Hepatocyte (in vitro differentiated cells): Measurements from ENCODE around the gene HEPACAM. TPM values are rescaled to one million over a fixed set of nuclear protein-coding genes. Genes with fewer than 3 reads are reported as not detected.

ENCODE experiments used
- DNase-seq: peaks from one replicate; pipeline ENCODE4 v3.0.0-alpha.2; 2016; ENCODE audit warnings: low spot score
- H2AFZ ChIP-seq: fragments of 200-600 bp; sonication (generic); 2 replicates; pipeline ENCODE4 v1.6.0; 2016; ENCODE audit warnings: antibody characterized with exemption, mild to moderate bottlenecking
- H3K27ac ChIP-seq: fragments of 200-600 bp; sonication (generic); 2 replicates; pipeline ENCODE4 v1.5.1; 2016; ENCODE audit warnings: mild to moderate bottlenecking
- H3K27me3 ChIP-seq: fragments of 200-600 bp; sonication (generic); 2 replicates; pipeline ENCODE4 v1.6.1; 2016
- H3K36me3 ChIP-seq: fragments of 200-600 bp; sonication (generic); replicated peaks from 2 replicates; pipeline ENCODE4 v1.5.1; 2016; ENCODE audit warnings: low read depth; ENCODE audit not compliant: insufficient read depth
- H3K4me1 ChIP-seq: fragments of 200-600 bp; sonication (generic); 2 replicates; pipeline ENCODE4 v1.5.1; 2016; ENCODE audit warnings: mild to moderate bottlenecking, moderate library complexity; ENCODE audit not compliant: insufficient read depth
- H3K4me2 ChIP-seq: fragments of 200-600 bp; sonication (generic); 2 replicates; pipeline ENCODE4 v1.6.0; 2016
- H3K4me3 ChIP-seq: fragments of 200-600 bp; sonication (generic); 2 replicates; pipeline ENCODE4 v1.5.1; 2016; ENCODE audit warnings: mild to moderate bottlenecking
- H3K79me2 ChIP-seq: fragments of 200-600 bp; sonication (generic); 2 replicates; pipeline ENCODE4 v1.6.0; 2017; ENCODE audit warnings: mild to moderate bottlenecking
- H3K9me2 ChIP-seq: fragments of 200-600 bp; sonication (generic); replicated peaks from 2 replicates; pipeline ENCODE4 v1.6.0; 2017; ENCODE audit warnings: mild to moderate bottlenecking; ENCODE audit not compliant: insufficient read depth
- H3K9me3 ChIP-seq: fragments of 200-600 bp; sonication (generic); 2 replicates; pipeline ENCODE4 v1.5.1; 2016; ENCODE audit warnings: low read depth, mild to moderate bottlenecking
- H4K20me1 ChIP-seq: fragments of 200-600 bp; sonication (generic); 2 replicates; pipeline ENCODE4 v1.6.0; 2016; ENCODE audit warnings: mild to moderate bottlenecking; ENCODE audit not compliant: insufficient read depth, poor library complexity, severe bottlenecking
- CTCF ChIP-seq: fragments of 200-600 bp; sonication (generic); IDR thresholded peaks from 2 replicates; pipeline ENCODE4 v1.5.1; 2016; ENCODE audit warnings: antibody characterized with exemption, mild to moderate bottlenecking; ENCODE audit not compliant: poor library complexity
- EZH2 ChIP-seq: fragments of 200-600 bp; sonication (generic); IDR thresholded peaks from 2 replicates; pipeline ENCODE4 v1.6.1; 2016; ENCODE audit warnings: antibody characterized with exemption, mild to moderate bottlenecking, borderline replicate concordance
- EZH2phosphoT487 ChIP-seq: fragments of 200-600 bp; sonication (generic); IDR thresholded peaks from one replicate; pipeline ENCODE4 v1.6.1; 2018; ENCODE audit warnings: antibody characterized with exemption, mild to moderate bottlenecking, low read depth, moderate library complexity; ENCODE audit not compliant: unreplicated experiment, severe bottlenecking
- WGBS: methylation state at CpG from one replicate; pipeline ENCODE4 v1.1.6; 2016; ENCODE audit warnings: low lambda C conversion rate; ENCODE audit errors: missing lambda C conversion rate; 5-methylcytosine and 5-hydroxymethylcytosine counted together
- polyA plus RNA-seq: library from polyadenylated mRNA; unstranded; fragments of >200 nt; fragmentation: Nextera tagmentation; extraction: Ambion mirVana; gene quantifications from 2 replicates; pipeline ENCODE4 v1.2.1, GENCODE V29; 2016
- total RNA-seq: library from RNA; depleted of rRNA; stranded (reverse); fragments of >200 nt; gene quantifications from 2 replicates; pipeline ENCODE4 v1.2.3, GENCODE V29; 2014

The HEPACAM gene
- total RNA-seq (0.04 and 0.07 TPM in 2 replicates), polyA plus RNA-seq (not detected in 2 replicates)

- H4K20me1 ChIP-seq, result no peaks in the 10 kb centered on the region
- no peak within 1 kb of the TSS for H3K4me2 ChIP-seq
- no peaks in the 10 kb centered on the region for H3K79me2 ChIP-seq
- no peak for DNase-seq
- no peak within 1 kb of the TSS for H3K4me3 ChIP-seq
- no peak within 1 kb of the TSS for H2AFZ ChIP-seq
- TF ChIP-seq CTCF (no peak), EZH2 (no peak), EZH2phosphoT487 (no peak)
- H3K4me1 ChIP-seq, result no peaks in the 10 kb centered on the region
- H3K27me3 ChIP-seq, result peaks cover 4% of the 10 kb centered on the region
- H3K36me3 ChIP-seq, result no peaks in the 10 kb centered on the region
- no peaks in the 10 kb centered on the region for H3K9me2 ChIP-seq
- no peak within 1 kb of the TSS for H3K27ac ChIP-seq
- no peaks in the 10 kb centered on the region for H3K9me3 ChIP-seq
- 93% methylated on average over 18 of the region's 18 CpGs for WGBS
Measured at GRCh38 chr11:124935548-124936514, at the start of gene HEPACAM. Gene HEPACAM (minus strand): TSS chr11:124936047. CDS start chr11:124936006, 41 bp downstream.

- no peak for DNase-seq
- WGBS, result 98% methylated on average over 3 of the region's 3 CpGs
- no peaks in the 10 kb centered on the region for H3K36me3 ChIP-seq
- no peaks in the 10 kb centered on the region for H3K4me1 ChIP-seq
- H3K79me2 ChIP-seq, result no peaks in the 10 kb centered on the region
- no peak overlapping the region for H3K27ac ChIP-seq
- H3K4me2 ChIP-seq, result no peak overlapping the region
- TF ChIP-seq CTCF, result no peak
- no peak for TF ChIP-seq EZH2phosphoT487
- TF ChIP-seq EZH2, result no peak
- no peaks in the 10 kb centered on the region for H3K9me2 ChIP-seq
- no peaks in the 10 kb centered on the region for H3K9me3 ChIP-seq
- H3K27me3 ChIP-seq, result no peaks in the 10 kb centered on the region
- H4K20me1 ChIP-seq, result no peaks in the 10 kb centered on the region
- H3K4me3 ChIP-seq, result no peak overlapping the region
- H2AFZ ChIP-seq, result no peak overlapping the region
Measured at GRCh38 chr11:124984512-124984854, 48.6 kb upstream of the HEPACAM start.

- Histone ChIP-seq H3K4me3 (no peak overlapping the region), H3K27me3 (no peaks in the 10 kb centered on the region), H3K4me1 (no peaks in the 10 kb centered on the region), H3K27ac (no peak overlapping the region), H4K20me1 (no peaks in the 10 kb centered on the region), H3K9me3 (no peaks in the 10 kb centered on the region), H3K9me2 (no peaks in the 10 kb centered on the region), H3K79me2 (no peaks in the 10 kb centered on the region), H3K4me2 (no peak overlapping the region), H2AFZ (no peak overlapping the region), H3K36me3 (no peaks in the 10 kb centered on the region)
- no peak for DNase-seq
- TF ChIP-seq EZH2, result no peak
- no peak for TF ChIP-seq EZH2phosphoT487
- TF ChIP-seq CTCF, result no peak
- 96% methylated on average over 17 of the region's 17 CpGs for WGBS
Measured at GRCh38 chr11:124983674-124984511, 48.0 kb upstream of the HEPACAM start.
